ENCODE results near the gene DNTT. TPM values are rescaled to one million over a fixed set of nuclear protein-coding genes. Genes with fewer than 3 reads are reported as not detected.

Gene DNTT
- total RNA-seq, 4 donors from 2014 or later: not detected

DNA sequence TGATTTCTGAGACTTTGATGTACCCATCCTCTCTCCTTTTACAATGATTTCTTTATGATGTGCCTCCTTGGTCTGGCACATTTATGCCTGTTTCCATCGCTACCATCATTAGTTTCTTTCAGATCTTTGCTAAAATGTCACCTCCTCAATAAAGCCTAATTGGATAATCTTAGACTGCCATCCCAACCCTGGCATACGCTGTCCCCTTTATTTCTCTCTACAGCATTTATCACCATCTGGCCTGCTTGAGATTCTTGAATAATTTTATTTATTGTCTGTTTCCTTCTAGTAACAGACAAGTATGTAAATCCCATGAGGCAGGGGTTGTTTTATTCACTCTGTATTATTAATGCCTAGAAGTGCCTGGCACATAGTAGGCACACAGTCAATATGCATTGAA, 6.7 kb upstream of the DNTT start:
- Histone ChIP-seq H3K9me3 (no peaks in the 10 kb centered on the region), H3K4me1 (no peaks in the 10 kb centered on the region), H3K4me3 (no peak overlapping the region), H3K36me3 (no peaks in the 10 kb centered on the region), H3K27ac (no peak overlapping the region), H3K27me3 (peaks cover 9 to 15% (median 15%) of the 10 kb centered on the region in 3 donors)
- DNase-seq (no peak), ATAC-seq (no peak)
- TF ChIP-seq POLR2A (IDR thresholded peaks at IDR 0.05): no peak
- TF ChIP-seq, protein P1, sequence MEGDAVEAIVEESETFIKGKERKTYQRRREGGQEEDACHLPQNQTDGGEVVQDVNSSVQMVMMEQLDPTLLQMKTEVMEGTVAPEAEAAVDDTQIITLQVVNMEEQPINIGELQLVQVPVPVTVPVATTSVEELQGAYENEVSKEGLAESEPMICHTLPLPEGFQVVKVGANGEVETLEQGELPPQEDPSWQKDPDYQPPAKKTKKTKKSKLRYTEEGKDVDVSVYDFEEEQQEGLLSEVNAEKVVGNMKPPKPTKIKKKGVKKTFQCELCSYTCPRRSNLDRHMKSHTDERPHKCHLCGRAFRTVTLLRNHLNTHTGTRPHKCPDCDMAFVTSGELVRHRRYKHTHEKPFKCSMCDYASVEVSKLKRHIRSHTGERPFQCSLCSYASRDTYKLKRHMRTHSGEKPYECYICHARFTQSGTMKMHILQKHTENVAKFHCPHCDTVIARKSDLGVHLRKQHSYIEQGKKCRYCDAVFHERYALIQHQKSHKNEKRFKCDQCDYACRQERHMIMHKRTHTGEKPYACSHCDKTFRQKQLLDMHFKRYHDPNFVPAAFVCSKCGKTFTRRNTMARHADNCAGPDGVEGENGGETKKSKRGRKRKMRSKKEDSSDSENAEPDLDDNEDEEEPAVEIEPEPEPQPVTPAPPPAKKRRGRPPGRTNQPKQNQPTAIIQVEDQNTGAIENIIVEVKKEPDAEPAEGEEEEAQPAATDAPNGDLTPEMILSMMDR (IDR thresholded peaks at IDR 0.05 in 4 of 5, conservative IDR thresholded peaks at IDR 0.05 in 1 of 5): no peak
- in situ Hi-C loops (cut with MboI; ENCODE audit: low sequenced_read_pairs in 4 of 4): loop anchor here in 2 of 4 donors (5.0 to 25.0 kb wide), 3 partner anchors 70 to 283 kb away; partner anchors contain the start of gene CCNJ (in 1 of the 2)
- intact Hi-C loops (cut with DNase I; ENCODE audit: low total_unique reads): no loop called here

GRCh38 chr10:96298362-96298761, 5.9 kb upstream of the DNTT start:
- intact Hi-C loops (cut with DNase I; ENCODE audit: low total_unique reads): no loop called here
- Histone ChIP-seq H3K4me3 (no peak overlapping the region), H3K27me3 (peaks cover 9 to 15% (median 15%) of the 10 kb centered on the region in 3 donors), H3K4me1 (no peaks in the 10 kb centered on the region), H3K27ac (no peak overlapping the region), H3K36me3 (no peaks in the 10 kb centered on the region), H3K9me3 (no peaks in the 10 kb centered on the region)
- in situ Hi-C loops (cut with MboI; ENCODE audit: low sequenced_read_pairs in 4 of 4): loop anchor here in 2 of 4 donors (5.0 to 25.0 kb wide), 3 partner anchors 71 to 284 kb away; partner anchors contain the start of gene CCNJ (in 1 of the 2)
- ATAC-seq (no peak), DNase-seq (no peak)
- no peak for TF ChIP-seq POLR2A (IDR thresholded peaks at IDR 0.05)
- TF ChIP-seq, protein P1 (IDR thresholded peaks at IDR 0.05 in 4 of 5, conservative IDR thresholded peaks at IDR 0.05 in 1 of 5): no peak

- H3K27me3 ChIP-seq: peaks cover 9 to 15% (median 15%) of the 10 kb centered on the region in 3 donors
- H3K27ac ChIP-seq: no peak overlapping the region
- TF ChIP-seq, protein P1 (IDR thresholded peaks at IDR 0.05 in 4 of 5, conservative IDR thresholded peaks at IDR 0.05 in 1 of 5): no peak
- no peak for TF ChIP-seq POLR2A (IDR thresholded peaks at IDR 0.05)
- H3K36me3 ChIP-seq: no peaks in the 10 kb centered on the region
- intact Hi-C loops (cut with DNase I; ENCODE audit: low total_unique reads) (no loop called here), in situ Hi-C loops (cut with MboI; ENCODE audit: low sequenced_read_pairs in 4 of 4) (loop anchor here in 2 of 4 donors (5.0 to 25.0 kb wide), 3 partner anchors 72 to 285 kb away; partner anchors contain the start of gene CCNJ (in 1 of the 2))
- no peaks in the 10 kb centered on the region for H3K4me1 ChIP-seq
- H3K9me3 ChIP-seq: no peaks in the 10 kb centered on the region
- no peak overlapping the region for H3K4me3 ChIP-seq
- no peak for DNase-seq
- ATAC-seq: no peak
Observed at GRCh38 chr10:96299383-96299782, 4.9 kb upstream of the DNTT start.

GRCh38 chr10:96301616-96302015, 2.6 kb upstream of the DNTT start:
- Histone ChIP-seq H3K4me3 (no peak overlapping the region), H3K27me3 (peaks cover 9 to 15% (median 15%) of the 10 kb centered on the region in 3 donors), H3K27ac (no peak overlapping the region), H3K4me1 (no peaks in the 10 kb centered on the region), H3K9me3 (no peaks in the 10 kb centered on the region), H3K36me3 (no peaks in the 10 kb centered on the region)
- ATAC-seq (no peak), DNase-seq (no peak)
- in situ Hi-C loops (cut with MboI; ENCODE audit: low sequenced_read_pairs in 4 of 4) (no loop called here), intact Hi-C loops (cut with DNase I; ENCODE audit: low total_unique reads) (no loop called here)
- TF ChIP-seq POLR2A (IDR thresholded peaks at IDR 0.05): no peak
- TF ChIP-seq, protein P1 (IDR thresholded peaks at IDR 0.05 in 4 of 5, conservative IDR thresholded peaks at IDR 0.05 in 1 of 5): no peak

DNA sequence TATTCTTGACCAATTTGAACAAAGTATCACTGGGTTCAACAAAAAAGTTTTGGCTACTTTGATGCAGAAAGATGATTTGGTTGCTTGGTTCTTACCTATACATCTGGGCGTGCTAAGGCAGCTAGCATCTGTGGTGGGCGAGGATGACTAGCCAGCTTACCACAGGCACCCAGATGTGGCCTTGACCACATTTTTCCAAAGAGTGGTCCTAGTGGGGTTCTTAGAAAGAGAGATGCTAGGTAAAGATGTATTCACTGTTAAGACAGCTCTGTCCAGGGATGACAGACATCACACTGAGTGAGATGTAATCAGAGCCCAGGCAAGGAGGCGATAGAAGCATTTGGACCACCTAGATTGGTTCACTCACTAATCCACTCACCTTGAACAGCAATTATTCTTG, 785 bp downstream of the DNTT start:
- intact Hi-C loops (cut with DNase I; ENCODE audit: low total_unique reads): no loop called here

More for the DNA sequence above, 785 bp downstream of the DNTT start:
- no peak for TF ChIP-seq POLR2A (IDR thresholded peaks at IDR 0.05)
- TF ChIP-seq, protein P1 (IDR thresholded peaks at IDR 0.05 in 4 of 5, conservative IDR thresholded peaks at IDR 0.05 in 1 of 5): no peak
- no peak for DNase-seq
- no peak overlapping the region for H3K4me3 ChIP-seq
- in situ Hi-C loops (cut with MboI; ENCODE audit: low sequenced_read_pairs in 4 of 4): no loop called here
- peaks cover 4 to 11% (median 9%) of the 10 kb centered on the region in 3 donors for H3K27me3 ChIP-seq
- no peaks in the 10 kb centered on the region for H3K4me1 ChIP-seq
- no peak overlapping the region for H3K27ac ChIP-seq
- H3K36me3 ChIP-seq: no peaks in the 10 kb centered on the region
- H3K9me3 ChIP-seq: no peaks in the 10 kb centered on the region
- ATAC-seq: no peak
